ENCODE results near the gene TOGARAM1.

TOGARAM1 gene

DNA sequence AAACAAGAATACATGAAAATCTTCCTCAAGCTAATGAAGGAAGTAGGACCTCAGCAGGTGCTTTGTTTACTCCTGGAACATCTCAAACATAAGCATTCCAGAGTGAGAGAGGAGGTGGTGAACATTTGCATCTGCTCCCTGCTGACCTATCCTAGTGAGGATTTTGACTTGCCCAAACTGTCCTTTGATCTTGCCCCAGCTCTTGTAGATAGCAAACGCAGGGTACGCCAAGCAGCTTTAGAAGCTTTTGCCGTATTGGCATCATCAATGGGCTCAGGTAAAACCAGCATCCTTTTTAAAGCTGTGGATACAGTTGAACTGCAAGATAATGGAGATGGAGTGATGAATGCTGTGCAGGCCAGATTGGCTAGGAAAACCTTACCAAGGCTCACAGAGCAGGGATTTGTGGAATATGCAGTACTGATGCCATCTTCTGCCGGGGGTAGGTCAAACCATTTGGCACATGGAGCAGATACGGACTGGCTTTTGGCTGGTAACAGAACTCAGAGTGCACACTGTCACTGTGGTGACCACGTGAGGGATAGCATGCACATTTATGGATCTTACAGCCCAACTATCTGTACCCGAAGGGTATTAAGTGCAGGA is 1.9 kb downstream of the TOGARAM1 start:
- no peak for DNase-seq (ENCODE audit: low read depth)

- DNase-seq (ENCODE audit: low read depth), result no peak
These were observed 4.8 kb downstream of the TOGARAM1 start for GRCh38 chr14:44966601-44967336.

DNA sequence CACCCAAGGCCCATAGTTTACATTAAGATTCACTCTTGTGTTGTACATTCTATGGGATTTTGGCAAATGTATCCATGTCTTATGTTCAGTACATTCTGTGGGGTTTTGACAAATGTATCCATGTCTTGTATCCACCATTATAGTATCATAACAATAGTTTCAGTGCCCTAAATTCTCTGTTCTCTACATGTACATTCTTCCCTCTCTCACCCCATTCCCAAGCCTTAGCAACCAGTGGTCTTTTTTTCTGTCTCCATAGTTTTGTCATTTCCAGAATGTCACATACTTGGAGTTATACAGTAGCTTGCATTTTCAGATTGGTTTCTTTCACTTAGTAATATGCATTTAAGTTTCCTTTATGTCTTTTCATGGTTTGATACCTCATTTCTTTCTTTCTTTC is 6.7 kb downstream of the TOGARAM1 start:
- no peak for DNase-seq (ENCODE audit: low read depth)

GRCh38 chr14:44970907-44971306 is 8.9 kb downstream of the TOGARAM1 start:
- DNase-seq (ENCODE audit: low read depth), result no peak

DNA sequence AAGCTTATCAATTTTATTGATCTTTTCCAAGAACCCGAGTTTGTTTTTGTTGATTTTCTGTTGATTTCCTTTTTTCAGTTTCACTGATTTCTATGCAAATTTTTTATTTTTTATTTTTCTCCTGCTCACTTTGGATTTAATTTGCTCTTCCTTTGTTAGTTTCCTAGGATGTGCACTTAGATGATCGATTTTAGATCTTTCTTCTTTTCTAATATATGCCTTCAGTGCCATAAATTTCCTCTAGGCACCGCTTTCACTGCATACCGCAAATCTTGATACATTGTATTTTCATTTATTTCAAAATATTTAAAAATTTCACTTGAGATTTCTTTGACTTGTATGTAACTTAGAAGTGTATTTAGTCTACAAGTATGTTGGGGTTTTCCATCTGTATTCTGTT is 9.5 kb downstream of the TOGARAM1 start:
- no peak for DNase-seq (ENCODE audit: low read depth)

DNA sequence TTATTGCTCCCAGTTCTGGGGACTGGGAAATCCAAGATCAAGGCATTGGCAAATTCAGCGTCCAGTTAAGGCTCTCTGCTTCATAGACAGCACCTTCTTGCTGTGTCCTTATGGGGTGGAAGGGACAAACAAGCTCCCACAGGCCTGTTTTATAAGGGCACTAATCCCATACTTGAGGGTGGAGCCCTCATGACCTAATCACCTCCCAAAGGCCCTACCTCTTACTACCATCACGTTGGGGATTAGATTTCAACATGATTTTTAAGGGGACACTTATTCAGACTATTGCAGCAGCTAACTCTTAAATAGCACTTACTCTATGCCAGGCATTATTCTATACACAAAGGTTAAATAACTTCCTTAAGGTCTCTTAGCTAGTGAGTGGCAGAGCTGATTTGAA is 17.3 kb downstream of the TOGARAM1 start:
- no peak for DNase-seq (ENCODE audit: low read depth)

GRCh38 chr14:44979740-44980356 is 17.9 kb downstream of the TOGARAM1 start:
- DNase-seq (ENCODE audit: low read depth), result no peak

DNA sequence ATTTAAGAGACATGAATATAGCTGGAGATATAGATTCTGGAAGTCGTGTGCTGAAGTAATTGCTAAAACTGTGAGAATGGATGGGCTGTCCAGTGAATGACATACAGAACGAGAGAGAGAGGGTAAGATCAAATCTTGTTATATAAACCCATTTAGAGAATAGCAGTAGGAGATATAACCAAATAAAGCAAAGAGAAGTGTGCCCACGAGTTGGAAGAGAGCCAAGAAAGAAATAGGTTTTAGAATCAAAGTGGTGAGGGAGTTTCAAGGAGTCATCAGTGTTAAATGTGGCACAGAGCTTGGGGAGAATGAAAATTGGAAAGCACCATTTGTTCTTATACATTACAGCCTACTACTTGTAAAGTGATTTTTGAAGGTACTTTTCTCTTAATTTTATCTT is 19.2 kb downstream of the TOGARAM1 start:
- DNase-seq (ENCODE audit: low read depth), result no peak

- no peak for DNase-seq (ENCODE audit: low read depth)
These were observed 20.6 kb downstream of the TOGARAM1 start for GRCh38 chr14:44982594-44982993.

GRCh38 chr14:44988694-44989093 is 26.7 kb downstream of the TOGARAM1 start:
- no peak for DNase-seq (ENCODE audit: low read depth)

DNA sequence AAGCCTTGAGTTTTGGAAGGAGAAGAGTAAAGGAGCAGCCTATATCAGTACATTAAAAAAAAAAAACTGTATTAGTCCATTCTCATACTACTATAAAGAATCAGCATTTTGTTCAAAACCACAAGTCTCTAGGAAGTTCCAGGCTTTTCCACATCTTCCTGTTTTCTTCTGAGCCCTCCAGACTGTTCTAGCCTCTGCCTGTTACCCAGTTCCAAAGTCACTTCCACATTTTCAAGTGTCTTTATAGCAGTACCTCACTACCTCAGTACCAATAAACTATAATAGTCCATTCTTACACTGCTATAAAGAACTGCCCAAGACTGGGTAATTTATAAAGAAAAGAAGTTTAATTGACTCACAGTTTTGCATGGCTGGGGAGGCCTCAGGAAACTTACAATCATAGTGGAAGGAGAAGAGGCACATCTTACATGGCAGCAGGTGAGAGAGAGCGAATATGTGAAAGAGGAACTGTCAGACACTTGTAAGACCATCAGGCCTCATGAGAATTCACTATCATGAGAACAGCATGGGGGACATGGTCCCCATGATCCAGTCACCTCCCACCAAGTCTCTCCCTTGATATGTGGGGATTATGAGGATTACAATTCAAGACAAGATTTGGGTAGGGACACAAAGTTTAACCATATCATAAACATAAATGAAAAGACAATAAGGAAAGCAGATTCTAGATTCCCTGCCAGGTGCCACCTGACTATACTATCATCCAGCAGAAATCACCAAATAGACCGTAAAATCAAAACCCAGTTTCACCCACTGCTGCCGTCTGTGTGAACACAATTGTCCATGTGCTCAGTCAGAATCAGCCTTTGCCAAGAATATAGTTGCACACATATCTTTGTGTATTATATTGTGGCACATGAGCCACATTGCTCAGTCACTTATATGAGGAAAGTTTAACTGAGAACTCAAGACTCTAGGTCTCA is 27.8 kb downstream of the TOGARAM1 start:
- DNase-seq (ENCODE audit: low read depth), result no peak

DNA sequence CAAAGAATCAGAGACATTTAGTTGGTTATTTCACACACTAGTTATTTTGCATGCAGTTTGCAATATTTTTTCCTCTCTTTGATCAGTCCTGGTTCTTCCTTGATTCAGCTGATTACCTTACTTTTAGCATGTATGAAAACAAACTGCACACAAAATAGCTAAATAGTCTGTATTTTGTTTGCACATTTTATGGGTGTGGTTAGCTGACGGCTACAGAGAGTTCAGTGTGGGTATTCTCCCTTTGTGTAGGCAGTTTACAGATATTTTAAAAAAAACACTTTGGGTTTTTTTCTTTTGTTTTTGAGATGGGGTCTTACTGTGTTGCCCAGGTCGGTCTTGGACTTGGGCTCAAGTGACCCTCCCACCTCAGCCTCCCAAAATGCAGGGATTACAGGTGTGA is 28.5 kb downstream of the TOGARAM1 start:
- DNase-seq (ENCODE audit: low read depth), result no peak

GRCh38 chr14:44995196-44995595 is 33.2 kb downstream of the TOGARAM1 start:
- DNase-seq (ENCODE audit: low read depth), result no peak

- DNase-seq (ENCODE audit: low read depth), result no peak
These were observed 33.8 kb downstream of the TOGARAM1 start for GRCh38 chr14:44995770-44996294.

GRCh38 chr14:45003924-45004323 is 41.9 kb downstream of the TOGARAM1 start:
- no peak for DNase-seq (ENCODE audit: low read depth)

DNA sequence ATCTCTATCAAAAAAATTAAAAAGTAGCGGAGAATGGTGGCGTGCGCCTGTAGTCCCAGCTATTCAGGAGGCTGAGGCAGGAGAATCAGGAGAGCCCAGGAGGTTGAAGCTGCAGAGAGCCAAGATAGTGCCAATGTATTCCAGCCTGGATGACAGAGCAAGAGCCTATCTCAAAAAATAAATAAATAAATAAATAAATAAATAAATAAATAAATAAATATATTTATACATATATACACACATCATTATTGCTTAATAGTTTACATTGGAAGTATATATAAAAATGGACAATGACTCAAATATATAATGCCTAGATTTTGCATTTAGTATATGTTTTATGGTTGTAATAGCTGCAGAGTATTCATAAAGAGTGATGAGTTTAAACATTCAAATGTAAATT is 53.1 kb downstream of the TOGARAM1 start:
- DNase-seq (ENCODE audit: low read depth), result no peak

- no peak for DNase-seq (ENCODE audit: low read depth)
These were observed 66.2 kb downstream of the TOGARAM1 start for GRCh38 chr14:45028107-45028626.

DNA sequence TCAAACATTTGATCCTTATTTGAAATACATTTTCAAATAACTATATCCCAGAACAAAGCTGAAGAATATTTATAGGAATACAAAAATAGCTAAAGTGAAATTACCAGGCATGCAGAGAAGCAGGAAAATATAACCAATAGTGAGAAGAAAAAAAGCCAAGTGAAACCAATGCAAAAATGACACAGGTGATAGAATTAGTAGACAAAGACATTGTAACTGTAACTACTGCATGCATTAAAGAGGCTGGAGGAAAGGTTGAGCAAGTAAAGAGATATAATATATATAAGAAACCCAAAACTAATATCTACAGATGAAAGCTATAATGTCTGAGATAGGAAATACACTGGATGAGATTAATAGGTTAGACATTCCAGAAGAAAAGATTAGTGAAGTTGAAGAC is 72.7 kb downstream of the TOGARAM1 start:
- DNase-seq (ENCODE audit: low read depth), result no peak

DNA sequence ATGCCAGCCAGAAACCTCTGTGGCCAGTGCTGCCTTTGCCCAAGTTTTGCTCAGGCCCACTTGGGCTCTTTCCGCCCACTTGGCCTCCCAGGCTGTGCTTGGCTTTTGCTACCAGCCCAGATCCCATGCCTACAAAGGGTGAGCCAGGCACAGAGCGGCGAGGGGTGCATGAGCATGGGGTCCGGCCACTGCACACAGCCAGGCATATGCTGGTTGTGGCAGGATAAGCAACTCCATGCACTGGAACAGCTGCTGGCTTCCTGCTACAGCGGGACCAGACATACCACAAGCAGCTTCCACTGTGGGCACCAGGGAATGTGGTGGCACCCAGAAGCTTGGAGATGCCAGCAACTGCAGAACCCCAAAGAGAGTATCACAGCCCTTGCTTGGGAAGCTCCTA is 76.3 kb downstream of the TOGARAM1 start:
- DNase-seq (ENCODE audit: low read depth), result no peak

GRCh38 chr14:45038865-45039264 is 76.9 kb downstream of the TOGARAM1 start:
- DNase-seq (ENCODE audit: low read depth), result no peak

DNA sequence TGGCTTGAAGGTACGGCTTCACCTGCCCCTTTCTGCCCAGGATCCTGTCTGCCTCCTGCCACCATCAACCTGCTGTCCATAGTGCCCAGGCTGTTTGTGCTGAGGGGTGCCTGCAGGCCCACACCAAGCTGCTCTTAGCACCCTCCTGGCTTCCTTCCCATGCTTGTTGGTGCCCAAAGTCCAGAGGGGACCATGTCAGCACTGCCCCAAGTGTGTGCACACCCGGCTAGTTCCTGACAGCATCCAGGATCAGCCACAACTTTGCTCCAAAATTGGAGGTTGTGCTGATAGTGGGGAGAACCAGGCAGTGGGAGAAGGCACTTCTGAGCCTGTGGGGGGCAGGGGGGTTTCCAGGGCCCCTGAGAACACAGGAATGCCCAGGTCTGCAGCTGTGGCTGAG is 77.4 kb downstream of the TOGARAM1 start:
- no peak for DNase-seq (ENCODE audit: low read depth)

DNA sequence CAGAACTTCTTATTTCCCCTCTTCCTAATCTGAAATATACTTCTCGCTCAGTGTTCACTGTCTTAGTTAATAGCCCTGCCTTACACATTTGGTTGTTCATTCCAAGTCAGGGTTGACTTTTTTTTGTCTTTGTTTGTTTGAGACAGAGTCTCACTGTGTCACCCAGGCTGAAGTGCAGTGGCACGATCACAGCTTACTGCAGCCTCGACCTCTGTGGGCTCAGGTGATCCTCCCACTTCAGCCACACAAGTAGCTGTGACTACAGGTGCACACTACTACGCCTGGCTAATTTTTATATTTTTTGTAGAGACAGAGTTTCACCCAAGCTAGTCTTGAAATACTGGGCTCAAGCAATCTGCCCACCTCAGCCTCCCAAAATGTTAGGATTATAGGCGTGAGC is 79.7 kb downstream of the TOGARAM1 start:
- DNase-seq (ENCODE audit: low read depth), result no peak
